GM21717 (cell line): Measurements from ENCODE around the gene FOXP4.
"Not testable (repeated sequence)": the region's sequence is repeated elsewhere in the genome, so short reads cannot be mapped to it uniquely, and the experiment has no call there.

Source experiments
- ATAC-seq: cut with Tn5 transposase; IDR thresholded peaks from one replicate; pipeline ENCODE4 v1.9.1; 2021; ENCODE audit warnings: mild to moderate bottlenecking, moderate library complexity; ENCODE audit not compliant: unreplicated experiment

FOXP4 gene

GRCh38 chr6:41596807-41597206 is 50.6 kb downstream of the FOXP4 start:
- no peak for ATAC-seq

GRCh38 chr6:41597246-41598000 is 51.2 kb downstream of the FOXP4 start:
- no peak for ATAC-seq

DNA sequence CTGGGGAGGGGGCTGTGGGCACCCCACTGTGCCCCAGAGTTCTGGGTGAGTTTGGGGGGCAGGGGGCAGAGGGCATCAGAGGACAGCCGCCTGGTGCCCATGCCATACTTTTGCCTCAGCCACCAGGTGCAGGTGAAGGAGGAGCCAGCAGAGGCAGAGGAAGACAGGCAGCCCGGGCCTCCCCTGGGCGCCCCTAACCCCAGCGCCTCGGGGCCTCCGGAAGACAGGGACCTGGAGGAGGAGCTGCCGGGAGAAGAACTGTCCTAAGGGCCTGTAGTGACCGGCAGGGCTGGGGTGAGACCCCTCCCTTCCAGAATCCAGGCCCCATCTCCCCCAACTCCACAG is 52.5 kb downstream of the FOXP4 start:
- no peak for ATAC-seq

DNA sequence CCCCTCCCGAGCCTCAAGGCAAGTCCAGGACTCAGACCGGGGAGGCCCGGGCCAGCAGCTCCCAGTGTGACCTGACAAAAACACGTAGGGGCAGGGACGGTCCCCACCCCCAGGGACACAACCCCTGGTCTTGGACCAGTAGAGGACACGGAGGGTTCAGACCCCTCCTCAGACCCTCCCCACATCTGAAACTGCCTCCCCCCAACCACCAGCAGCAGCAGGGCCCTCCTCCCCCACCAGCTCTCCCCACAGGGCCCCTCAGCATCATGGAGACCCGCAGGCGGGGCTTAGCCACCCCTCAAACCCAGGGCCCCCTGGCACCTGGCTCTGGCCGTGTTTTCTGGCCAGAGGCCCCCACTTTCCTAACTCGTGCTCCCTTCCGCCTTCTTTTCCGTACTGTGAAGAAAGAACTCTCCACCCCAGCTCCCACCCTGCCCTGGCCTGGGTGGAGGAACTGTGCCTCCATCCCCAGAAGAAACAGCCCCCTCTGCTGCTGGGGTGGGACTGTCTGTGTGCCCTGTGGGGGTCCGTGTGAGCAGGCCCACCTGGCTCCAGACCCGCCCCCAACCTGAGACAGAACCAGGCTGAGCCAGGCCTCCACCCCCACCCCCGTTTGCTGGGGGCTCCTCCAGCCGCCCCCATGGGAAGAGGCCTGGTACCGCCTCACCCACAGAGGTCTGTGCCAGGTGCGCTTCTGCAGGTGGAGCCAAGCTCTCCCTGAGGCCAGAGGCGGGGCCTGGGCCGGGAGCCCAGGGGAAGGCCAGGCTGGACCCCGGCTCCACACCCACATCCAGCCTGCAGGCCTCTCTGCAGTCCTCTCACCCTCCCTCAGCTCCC is 53.1 kb downstream of the FOXP4 start:
- no peak for ATAC-seq

- ATAC-seq: no peak
Measured at GRCh38 chr6:41599852-41600445, 53.8 kb downstream of the FOXP4 start.

GRCh38 chr6:41600499-41601247 is 54.5 kb downstream of the FOXP4 start:
- no peak for ATAC-seq

GRCh38 chr6:41601248-41601549 is 55.0 kb downstream of the FOXP4 start:
- ATAC-seq: no peak

DNA sequence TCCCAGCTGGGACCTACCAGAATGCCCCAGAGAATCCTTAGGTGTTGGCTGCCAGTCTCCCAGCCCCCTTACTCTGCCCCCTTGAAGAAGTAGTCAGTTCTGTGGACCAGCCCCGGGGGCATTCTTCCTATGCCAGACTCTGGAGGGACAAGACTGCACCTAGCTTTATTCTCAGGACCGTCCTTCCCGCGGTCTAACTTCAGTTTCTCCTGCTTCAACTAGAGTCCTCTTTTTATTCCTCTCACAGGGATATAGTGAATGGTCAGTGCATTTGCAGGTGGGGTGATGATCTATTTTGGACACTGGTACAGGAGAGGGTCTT is 56.2 kb downstream of the FOXP4 start:
- no peak for ATAC-seq

DNA sequence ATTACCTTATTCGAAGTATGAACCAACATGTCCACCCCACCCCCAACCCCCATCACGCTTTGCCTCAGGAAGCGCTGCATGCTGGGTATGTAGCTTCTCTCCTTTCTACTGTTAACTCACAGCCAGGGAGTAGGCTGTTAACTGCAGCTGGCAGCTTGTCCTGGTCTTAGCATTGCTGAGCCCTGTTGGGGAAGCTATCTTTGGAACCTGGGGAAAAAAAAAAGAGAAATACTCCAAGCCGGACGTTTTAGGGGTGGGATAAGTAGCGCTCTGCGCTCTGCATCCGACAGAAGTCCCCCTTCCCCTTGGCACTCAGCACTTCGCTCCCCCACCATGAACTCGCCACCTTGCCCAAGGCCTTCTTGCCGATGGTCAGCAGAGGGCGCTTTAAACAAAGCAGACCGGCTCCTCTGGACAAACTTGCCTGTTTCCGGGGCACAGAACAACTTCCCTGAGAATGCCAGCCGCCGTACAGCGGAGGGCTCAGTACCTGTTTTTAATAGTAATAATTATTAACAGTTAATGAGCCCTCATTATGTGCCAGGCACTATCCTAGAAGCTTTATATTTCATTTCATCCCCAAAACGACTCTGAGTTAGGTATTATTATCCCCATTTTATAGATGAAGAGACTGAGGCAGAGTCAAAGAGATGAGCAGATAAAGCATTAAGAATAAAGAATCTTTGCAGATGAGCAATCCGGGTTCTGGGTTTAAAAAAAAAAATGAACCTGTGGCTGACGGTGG is 56.9 kb downstream of the FOXP4 start:
- no peak for ATAC-seq

DNA sequence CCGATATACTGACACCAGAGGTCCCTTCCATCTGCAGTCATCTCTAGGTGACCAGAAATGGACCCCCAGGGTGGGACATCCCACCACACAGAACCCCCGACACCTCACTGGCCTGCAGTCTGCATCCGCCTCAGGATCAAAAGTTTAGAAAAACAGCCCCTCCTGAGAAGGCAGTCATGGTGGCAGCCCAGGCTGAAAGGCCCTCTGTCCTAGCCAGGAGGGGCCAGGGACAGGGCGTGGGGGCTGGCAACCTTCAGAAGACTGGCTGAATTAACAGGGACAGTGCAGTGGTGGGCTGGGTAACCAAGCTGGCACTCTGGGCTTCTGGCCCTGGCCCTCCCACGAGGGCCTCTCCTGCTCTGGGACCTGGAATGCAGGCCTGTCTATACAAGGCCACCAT is 57.8 kb downstream of the FOXP4 start:
- ATAC-seq: no peak

DNA sequence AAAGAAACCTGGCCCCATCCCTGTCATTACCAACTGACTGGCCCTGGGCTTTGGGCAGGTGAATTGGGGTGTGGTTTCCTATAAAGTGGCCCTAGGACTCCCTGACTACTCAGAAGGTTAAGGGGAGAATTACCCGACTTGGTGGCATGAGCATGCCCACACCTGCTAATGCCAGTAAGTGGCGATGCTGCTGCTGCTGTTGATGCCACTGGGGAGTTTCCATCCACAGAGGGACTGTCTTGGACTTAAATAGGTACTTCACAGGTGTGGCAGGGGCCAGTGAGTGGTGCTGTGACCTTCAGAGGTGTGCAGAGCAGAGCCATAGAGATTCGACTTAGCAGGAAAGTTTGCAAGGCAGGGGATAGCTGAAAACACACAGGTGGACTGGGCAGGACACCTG is 59.5 kb downstream of the FOXP4 start:
- no peak for ATAC-seq

- no peak for ATAC-seq
Measured at GRCh38 chr6:41607036-41607435, 60.9 kb downstream of the FOXP4 start.

DNA sequence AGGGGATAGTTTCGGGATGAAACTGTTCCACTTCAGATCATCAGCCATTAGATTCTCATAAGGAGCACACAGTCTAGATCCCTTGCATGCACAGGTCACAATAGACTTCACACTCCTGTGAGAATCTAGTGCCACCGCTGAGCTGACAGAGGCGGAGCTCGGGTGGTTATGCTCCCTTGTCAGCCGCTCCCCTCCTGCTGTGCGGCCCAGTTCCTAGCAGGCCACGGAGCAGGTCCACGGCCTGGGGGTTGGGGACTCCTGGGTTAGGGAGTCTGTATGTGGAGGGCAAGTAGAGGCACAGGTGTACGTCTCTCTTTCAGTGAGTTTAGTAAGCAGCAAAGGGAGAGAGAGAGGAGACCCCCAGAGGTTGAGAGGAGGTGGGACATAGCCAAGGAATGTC is 61.6 kb downstream of the FOXP4 start:
- ATAC-seq: no peak

- ATAC-seq: no peak
Measured at GRCh38 chr6:41608443-41609151, 62.4 kb downstream of the FOXP4 start.

DNA sequence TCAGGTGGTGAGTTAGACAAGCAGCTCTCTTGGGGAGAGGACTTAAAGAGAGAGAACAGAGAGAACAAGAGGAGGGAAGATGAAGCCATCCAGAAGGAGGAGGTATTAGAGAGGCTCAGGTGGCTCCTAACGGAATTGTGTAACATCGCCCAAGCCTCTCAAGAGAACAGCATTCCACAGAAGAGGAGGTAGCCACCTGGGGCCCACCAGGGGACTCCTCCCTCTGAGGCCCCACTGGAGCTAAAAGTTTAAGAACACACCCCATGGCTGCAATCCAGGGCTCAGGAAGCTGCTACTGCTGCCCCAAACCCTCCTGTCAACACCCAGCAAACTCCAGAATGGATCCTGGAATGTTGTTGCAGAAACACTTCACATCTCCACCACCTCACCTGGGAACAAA is 68.5 kb downstream of the FOXP4 start:
- ATAC-seq: no peak

- ATAC-seq: no peak
Measured at GRCh38 chr6:41615311-41615710, 69.1 kb downstream of the FOXP4 start.

DNA sequence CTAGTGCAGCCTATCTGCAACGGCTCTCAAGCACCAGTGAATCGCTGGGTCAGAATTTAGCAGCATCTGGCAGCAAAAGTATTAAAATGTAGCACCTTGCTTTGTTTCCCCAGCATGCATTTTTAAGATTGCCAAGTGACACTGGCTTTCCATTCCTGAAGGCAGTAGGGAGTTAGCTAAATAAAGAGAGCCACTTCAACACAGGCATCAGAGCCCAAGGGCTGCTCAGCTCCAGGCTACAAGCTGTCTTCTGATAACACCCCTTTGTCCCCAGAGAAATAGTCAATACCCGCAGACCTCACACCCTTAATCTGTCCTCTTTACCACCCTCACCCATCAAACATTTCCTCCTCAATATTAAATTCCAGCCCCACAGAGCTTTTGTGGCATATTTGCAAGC is 72.4 kb downstream of the FOXP4 start:
- ATAC-seq: no peak

- not testable (repeated sequence) for ATAC-seq
Measured at GRCh38 chr6:41619193-41619592, 73.0 kb downstream of the FOXP4 start.

DNA sequence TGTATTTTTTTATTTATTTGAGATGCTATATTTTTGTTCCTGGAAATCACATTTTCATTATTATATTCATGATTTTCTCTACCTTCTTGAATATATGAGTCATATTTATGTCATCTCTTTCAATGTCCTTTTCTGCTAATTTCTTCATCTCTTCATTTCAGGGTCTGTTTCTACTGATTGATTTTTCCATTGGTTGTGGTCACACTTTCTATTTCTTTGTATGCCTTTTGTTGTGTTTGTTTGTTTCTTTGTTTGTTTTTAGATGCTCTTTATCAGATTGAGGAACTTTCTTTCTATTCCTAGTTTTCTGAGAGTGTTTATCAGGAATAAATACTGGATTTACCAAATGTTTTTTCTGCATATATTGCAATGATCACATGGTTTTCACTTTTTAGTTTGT is 75.2 kb downstream of the FOXP4 start:
- ATAC-seq: no peak

DNA sequence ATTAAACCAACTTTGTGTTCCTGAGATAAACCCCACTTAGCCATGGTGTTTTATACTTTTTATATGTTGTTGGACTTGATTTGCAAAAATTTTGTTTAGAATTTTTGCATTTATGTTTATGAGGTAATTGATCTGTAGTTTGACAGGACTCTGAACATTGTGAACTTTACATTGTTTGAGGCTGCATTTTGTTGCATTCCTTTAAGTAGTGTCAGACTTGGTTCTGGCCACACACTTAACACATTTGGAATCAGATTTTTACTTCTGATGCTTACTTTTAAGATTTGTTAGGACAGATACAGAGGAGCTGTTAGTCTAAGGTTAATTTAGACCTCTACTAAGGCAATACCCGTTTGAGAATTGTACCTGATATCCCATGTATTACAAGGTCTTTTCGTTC is 75.6 kb downstream of the FOXP4 start:
- ATAC-seq: no peak
